LHCN-M2 (cell line): ENCODE data around the gene INS. TPM values are rescaled to one million over a fixed set of nuclear protein-coding genes. Genes with fewer than 3 reads are reported as not detected.
"Not testable (repeated sequence)": the region's sequence is repeated elsewhere in the genome, so short reads cannot be mapped to it uniquely, and the experiment has no call there.

Experiments
- DNase-seq: peaks from one replicate; pipeline ENCODE4 v3.0.0-alpha.2; 2012; ENCODE audit warnings: low read depth
- total RNA-seq: library from RNA; depleted of rRNA; stranded (reverse); fragments of >200 nt; gene quantifications from 2 replicates; pipeline ENCODE4 v1.2.3, GENCODE V29; 2014

The INS gene
- total RNA-seq, 1 experiment from 2014 or later: not detected

DNA sequence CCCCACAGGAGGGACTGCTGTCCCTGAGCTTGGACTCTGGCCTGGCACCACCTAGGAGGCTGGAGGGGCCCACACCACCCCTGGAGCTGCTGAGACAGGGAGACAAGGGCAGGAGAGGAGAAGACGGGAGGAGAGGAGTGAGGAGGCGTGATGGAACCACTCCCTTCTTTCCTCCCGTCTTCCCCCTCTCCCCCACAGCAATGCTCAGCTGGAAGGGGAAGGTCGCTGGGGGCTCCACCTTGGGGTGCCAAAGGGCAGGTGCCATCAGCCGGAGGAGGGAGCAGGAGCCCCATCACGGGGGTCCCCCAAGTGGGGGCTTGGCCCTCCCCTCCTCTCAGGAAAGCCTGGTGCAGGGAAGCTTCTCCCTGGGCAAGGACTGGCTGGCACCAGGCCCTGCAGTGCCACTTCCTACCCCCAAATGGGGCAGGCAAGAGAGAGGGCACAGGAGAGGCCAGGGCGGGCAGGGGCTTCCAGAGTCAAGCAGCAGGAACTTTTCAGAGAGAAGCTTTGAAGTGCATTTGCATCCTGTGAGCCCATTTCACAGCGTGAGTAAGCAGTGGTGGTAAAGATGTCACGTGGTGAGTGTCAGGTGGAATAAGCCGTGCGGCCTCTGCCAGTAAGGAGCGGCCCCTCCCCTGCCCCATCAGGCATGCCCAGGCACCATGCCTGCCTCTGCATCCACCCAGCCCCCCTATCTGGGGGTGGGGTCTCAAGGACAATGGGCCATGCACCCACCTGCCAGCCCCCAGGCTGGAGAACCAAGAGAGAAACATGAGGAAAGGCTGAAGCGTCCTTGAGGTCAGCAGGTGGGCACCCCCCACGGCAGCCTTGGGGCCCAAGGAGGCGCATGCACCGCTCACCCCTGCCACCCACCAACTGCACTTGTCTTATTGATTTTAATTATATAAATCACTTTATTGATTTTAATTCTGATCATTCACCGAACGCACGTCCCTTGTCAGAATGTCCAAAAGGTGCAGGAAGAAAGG is 26.7 kb downstream of the INS start:
- DNase-seq: no peak

DNA sequence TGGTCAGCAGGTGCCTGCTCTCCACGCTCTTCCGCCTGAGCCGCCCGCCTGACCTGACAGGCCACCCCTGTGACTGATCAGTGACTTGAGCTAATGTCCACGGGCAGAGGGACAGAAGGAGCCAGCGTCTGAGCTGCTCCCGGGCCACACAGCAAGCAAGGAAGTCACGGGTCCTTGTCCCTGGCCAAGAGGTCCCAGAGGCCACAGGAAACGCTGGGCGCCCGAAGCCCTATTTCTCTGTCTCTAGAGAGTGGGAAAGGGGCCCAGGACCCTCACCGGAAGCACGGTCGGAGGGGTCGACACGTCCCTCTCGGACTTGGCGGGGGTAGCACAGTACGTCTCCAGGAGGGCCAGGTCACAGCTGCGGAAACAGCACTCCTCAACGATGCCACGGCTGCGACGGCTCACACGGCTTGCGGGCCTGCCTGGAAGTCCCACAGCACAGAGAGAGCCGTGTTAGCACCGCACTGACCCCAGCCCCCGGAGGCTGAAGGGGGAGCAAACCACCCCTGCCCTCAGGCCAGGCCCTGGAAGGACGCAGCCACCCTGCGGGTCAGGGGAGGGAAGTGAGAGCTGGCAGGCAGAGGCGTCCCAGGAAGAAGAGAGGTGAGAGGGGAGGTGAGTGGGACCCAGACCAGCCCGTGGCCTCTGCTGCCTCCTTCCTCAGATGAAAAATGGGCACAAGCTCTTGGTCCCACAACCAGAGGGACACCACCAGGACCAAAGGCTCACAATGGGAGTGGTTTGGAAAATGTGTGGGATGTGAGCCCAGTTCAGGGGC is 27.6 kb downstream of the INS start:
- DNase-seq: no peak

DNA sequence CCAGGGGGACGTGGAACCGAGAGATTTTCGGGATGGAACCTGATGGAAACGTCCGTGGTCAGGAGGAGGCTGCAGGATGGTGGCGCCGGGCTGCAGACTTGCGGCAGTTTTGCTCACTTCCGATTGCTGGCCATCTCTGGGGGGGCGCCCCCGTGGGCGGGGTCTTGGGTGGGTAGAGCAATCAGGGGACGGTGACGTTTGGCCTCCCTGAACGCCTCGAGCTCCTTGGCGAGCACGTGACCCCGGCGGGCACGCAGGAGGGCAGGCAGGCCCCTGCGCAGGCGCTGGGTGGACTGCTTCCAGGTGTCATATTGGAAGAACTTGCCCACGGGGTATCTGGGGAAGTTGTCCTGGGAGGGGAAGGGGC is 28.2 kb downstream of the INS start:
- DNase-seq: no peak

DNA sequence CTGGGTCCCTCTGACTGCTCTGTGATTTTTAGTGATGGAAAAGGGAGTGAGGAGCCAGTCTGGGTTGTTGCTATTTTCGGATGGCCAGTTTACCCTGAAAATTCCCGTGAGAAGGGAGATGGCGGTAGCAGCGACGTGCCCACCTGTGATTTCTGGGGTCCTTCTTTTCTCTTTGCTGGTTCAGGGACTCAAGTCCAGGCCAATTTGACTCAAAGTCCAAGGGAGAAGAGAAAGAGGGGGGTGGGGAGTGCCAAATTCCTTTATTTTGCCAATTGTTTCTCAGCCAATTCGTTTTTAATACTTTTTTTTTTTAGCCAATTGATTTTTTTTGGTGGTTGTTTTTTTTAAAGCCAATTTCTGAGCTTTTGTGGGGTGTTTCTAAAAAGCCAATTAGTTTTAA is 28.8 kb downstream of the INS start:
- DNase-seq: no peak

DNA sequence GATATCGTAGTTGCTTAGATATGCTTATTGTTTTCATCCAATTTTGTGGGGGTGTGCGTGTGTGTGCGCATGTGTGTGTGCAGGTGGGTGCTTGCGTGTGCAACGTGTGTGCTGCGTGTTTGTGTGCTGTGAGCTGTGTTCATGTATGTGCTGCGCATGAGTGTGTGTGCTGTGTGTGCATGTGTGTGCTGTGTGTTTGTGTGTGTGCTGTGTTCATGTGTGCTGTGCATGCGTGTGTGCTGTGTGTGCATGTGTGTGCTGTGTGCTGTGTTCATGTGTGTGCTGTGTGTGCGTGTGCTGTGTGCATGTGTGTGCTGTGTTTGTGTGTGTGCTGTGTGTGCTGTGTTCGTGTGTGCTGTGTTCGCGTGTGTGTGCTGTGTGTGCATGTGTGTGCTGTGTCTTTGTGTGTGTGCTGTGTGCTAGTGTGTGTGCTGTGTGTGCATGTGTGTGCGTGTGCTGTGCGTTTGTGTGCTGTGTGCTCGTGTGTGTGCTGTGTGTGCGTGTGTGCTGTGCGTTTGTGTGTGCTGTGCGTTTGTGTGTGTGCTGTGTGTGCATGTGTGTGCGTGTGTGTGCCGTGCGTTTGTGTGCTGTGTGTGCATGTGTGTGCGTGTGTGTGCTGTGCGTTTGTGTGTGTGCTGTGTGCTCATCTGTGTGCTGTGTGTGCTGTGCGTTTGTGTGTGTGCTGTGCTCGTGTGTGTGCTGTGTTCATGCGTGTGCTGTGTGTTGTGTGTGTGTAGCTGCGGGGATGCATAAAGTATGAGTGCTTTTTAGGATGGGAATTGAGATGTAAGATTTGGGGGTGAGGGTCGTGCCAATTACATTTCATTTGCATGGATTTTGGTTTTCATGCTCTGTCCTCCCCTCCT is 29.4 kb downstream of the INS start:
- no peak for DNase-seq

DNA sequence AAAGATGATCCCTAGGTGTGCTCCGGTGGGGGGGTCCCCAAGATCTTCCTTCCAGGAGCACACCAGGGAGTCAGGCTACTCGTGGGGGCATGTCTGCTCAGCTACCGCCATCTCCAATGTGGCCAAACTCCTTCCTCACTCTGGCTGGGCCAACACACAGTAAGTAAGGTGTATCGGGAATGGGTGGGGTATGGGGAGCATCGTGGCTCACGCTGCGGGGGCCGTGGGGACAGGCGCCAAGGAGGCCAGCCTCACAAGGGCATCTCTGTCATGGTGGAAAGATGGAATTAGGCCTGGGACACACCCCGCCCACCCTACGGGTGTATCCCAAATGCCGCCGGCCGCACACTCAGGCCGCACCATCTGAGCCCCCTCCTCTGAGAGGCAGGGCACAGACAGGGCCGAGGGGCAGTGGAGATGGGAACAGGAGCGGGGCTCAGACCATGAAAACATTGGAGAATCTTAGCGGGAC is 30.1 kb downstream of the INS start:
- DNase-seq: no peak

DNA sequence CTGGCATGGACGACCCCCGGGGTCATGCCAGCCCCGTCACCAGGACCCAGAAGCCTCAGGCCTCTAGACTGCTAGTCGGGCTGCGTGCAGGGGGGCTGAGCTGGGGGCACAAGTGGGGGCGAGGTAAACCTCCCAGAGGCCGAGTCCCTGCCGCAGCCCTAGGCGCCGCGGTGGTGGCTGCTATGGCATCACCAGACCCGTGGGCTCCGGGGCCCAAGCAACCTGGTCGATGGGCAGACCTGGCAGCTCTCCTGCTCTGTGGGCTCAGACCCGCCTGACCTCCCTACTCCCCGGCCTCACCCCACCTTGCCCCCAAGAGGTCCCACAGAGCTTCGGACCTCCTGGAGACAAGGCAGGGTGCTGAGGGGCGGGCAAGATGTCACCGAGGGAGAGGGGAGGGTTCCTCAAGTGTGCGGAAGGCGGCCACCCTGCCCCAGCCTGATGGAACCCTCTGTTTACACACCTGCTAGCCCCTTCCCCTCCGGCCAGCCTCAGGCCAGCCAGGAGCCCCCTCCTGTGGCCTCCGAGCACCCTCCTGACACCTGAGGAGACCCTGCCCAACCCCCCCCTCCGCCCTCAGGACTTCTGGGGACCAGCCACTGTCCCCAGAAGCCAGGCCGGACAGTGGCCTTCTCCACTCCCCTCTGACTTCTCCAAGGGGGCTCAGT is 31.2 kb downstream of the INS start:
- DNase-seq: no peak

DNA sequence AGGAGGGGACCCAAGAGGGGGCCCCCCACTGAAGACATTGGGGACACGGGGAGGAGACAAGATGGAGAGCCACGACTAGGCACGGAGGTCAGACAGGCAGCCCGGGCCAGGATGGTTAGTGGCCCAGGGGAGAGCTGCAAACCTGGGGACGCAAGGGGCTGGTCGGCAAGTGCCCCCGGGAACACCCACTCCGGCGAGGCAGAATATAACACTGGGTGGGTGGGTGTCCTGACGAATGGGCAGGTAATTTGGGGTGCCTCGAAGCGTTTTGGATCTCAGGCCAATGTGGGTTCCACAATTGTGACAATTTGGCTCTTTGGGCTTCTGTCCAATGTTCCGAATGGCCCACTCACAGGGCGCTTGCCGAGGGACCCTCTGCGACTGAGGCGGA is 31.7 kb downstream of the INS start:
- no peak for DNase-seq

DNA sequence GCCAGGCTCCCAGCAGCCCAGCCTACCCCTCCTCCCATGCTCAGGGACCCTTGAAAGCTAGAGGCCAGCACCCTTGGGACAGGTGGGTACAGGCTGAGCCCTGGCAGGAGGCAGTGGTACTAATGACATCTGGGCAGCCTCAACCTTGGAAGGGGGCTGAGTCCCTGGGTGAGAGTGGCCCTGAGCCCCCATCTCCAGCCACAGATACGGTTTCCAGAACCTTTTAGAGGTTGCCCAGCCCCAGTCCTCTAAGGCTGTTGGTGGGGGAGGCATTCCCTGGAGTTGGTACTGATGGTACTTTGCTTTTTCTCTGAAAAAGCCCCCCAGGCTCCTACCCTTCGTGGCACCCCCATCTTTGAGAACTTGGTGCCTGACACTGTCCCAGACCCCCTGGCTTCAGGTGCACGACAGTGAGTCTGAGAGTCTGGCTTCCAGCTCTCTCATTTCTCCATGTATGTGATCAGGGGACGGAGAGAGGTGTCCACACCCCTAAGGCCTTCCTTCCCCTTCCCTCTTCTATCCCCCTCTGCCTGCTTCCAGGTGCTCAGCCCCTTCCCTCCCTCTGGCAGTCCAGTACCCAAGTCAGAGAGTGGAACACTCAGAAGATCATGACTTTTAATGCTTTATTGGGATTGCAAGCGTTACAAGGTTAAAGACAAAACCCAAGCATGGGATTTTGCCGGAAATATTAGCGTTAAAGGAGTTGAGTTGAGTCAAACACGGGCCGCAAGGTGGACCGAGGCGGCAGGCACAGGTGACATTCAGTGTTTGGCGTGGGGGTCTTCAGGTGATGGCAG is 32.3 kb downstream of the INS start:
- DNase-seq: no peak

DNA sequence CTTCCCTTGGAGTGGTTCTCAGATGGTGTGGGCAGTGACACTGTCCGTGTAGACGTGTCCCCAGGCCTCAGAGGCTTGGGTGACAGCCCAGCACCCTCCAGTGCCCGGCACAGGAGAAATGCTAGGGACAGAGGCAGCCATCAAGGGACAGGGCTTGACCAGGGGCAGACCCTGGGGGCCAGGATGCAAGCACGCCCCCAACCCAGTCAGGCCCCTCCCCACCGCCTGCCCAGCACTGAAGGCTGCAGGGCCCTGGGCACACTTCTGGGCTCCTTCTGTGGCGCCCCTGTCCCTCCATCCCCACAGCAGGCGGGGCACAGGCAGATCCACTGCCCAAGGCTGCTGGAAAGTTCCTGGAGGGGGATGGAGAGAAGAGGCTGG is 32.9 kb downstream of the INS start:
- no peak for DNase-seq

DNA sequence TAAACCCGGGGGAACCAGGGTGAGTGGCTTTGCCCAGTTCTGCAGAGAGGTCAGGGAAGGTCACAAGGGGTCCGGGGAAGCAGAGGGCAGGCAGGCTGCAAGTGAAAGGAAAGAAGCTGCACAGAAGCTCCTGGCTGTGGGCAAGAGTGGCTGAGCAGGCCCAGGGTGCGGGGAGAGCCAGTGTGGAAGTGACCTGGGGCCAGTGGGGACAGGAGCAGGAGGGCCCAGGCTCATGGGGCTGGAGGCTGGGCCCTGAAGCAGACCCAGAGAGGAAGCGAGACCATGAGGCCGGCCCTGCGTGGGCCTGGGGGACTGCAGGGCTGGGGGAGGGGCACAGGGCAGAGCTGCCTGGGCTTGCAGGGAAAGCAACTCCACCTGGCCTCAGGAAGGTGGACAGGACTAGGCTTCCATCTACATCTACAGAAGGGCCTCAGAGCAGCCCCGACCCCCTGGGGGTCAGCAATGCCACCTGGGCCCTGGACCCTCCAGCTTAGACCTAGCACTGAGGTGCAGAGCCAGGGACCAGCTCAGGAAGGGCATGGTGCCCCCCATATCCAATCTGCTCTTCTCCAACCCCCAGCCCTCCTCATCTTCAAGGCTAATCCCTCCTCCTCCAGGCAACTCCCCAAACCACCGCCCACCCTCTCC is 33.4 kb downstream of the INS start:
- no peak for DNase-seq

DNA sequence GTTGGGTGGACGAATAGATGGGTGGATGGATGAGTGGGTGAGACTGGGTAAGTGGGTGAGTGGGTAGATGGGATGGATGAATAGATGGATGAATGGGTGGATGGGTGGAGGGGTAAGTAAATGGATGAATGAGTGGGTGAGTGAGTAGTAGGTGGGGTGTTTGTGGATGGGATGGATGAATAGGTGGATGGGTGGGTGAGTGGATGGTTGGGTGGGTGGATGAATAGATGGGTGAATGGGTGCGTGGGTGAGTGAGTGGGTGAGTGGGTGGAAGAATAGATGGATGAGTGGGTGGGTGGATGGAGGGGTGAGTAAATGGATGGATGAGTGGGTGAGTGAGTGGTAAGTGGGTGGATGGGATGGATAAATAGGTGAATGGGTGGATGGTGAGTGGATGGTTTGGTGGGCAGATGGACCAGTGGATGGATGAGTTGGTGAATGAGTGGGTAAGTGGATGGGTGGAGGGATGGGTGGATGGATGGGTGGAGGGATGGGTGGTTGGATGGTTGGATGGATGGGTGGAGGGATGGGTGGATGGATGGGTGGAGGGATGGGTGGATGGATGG is 34.4 kb downstream of the INS start:
- no peak for DNase-seq

DNA sequence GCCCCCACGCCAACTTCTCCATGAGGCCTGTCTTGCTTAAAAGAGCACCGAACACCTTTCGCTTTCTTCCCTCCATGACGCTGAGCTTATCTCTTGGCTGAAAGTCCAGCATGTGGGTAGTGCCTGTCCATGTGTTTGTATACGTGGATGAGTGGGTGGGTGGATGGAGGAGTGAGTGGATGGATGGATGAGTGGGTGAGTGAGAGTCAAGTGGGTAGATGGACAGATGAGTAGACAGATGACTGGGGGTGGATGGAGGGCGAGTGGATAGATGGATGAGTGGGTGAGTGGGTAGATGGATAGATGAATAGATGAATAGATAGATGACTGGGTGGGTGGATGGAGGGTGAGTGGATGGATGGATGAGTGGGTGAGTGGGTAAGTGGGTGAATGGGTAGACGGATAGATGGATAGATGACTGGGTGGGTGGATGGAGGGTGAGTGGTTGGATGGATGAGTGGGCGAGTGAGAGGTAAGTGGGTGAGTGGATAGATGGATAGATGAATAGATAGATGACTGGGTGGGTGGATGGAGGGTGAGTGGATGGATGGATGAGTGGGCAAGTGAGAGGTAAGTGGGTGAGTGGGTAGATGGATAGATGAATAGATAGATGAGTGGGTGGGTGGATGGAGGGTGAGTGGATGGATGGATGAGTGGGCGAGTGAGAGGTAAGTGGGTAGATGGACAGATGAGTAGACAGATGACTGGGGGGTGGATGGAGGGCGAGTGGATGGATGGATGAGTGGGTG is 36.1 kb downstream of the INS start:
- DNase-seq: not testable (repeated sequence)

DNA sequence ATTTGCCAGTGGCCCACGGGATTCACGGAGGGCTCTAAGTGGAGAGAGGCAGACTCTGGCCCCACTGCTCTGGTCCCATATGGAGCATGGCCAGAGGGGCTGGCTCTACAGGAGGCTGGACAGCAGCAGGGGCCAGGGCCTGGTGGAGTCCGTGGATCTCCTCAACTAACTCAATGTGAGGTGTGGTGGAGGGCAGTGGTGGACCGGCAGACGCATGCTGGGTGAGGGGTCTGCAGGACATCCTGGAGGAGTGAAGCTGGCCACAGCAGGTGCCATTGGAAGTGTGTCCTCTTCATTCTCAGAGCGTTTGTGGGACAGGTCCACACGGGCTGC is 37.4 kb downstream of the INS start:
- DNase-seq: no peak

DNA sequence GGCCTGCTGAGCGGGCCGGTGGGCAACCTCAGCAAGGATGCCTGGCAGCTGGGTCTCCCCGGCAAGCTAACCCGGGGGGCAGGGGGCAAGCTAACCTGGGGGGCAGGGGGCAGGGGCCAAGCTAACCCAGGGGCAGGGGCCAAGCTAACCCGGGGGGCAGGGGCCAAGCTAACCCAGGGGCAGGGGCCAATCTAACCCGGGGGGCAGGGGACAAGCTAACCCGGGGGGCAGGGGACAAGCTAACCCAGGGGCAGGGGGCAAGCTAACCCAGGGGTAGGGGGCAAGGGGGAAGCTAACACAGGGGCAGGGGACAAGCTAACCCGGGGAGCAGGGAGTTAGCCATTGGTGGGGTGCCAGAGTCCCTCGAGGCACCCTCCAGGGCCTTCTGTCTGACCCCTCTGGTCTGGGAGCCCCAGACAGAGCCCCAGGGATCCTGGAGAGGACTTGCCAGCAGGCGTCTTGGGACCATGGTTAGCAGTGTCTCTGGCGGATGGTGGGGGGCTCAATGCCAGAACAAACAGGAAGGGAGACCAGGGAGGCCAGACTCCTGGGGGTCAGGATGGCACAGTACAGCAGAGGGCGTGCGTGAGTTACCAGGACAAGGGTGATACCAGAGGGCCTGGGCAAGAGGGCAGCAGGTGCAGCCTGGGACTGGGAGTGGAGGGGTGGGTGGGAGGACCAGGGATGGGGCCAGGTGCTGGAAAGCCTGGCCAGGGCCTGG is 37.9 kb downstream of the INS start:
- no peak for DNase-seq

DNA sequence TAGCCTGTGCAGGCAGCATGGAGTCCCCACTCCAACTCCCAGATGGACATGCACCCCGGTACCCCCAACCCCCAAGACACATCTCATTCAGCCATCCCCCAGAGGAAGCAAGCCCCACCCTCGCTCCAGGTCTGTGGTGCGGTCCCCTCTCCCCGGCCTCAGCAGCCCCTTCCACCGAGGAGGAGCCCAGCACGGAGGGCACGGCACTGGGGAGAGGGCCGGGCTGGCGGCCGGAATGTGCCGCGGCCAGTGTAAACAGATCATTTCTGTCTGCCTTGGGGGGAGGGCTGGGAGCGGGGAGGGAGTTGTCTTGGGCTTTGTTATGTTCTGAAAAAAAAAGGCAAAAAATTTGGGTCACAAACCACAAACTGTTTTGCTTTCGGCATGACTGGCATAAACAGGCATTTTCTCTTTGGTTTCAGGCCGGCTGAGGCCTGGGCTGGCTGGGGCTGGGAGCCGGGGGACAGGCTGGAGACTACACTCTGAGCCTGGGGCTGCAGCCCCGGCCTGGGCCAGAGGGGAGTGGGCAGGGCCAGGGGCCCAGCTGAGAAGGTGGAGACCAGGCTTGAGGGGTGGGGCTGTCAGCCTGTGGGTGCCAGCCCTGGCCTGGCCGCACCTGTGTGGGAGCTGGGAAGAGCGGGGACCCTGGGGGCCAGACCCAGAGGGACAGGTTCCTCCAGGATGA is 38.6 kb downstream of the INS start:
- DNase-seq: peak; percentile 74
